HG03575 (cell line): ENCODE results near the gene NCOA5.

ENCODE experiments used
- ATAC-seq: cut with Tn5 transposase; IDR thresholded peaks from one replicate; pipeline ENCODE4 v1.9.1; 2021; ENCODE audit not compliant: unreplicated experiment, insufficient number of reproducible peaks, low FRiP score; ENCODE audit errors: extremely low read depth

Gene NCOA5

GRCh38 chr20:46071573-46071972 lies 18.2 kb downstream of the NCOA5 start:
- ATAC-seq: no peak

- no peak for ATAC-seq
These were observed 19.4 kb downstream of the NCOA5 start for GRCh38 chr20:46070215-46070900.

- ATAC-seq: no peak
These were observed 24.1 kb downstream of the NCOA5 start for GRCh38 chr20:46065691-46066090.

- no peak for ATAC-seq
These were observed 24.8 kb downstream of the NCOA5 start for GRCh38 chr20:46065006-46065405.

GRCh38 chr20:46063652-46064054 lies 26.1 kb downstream of the NCOA5 start:
- ATAC-seq: no peak

DNA sequence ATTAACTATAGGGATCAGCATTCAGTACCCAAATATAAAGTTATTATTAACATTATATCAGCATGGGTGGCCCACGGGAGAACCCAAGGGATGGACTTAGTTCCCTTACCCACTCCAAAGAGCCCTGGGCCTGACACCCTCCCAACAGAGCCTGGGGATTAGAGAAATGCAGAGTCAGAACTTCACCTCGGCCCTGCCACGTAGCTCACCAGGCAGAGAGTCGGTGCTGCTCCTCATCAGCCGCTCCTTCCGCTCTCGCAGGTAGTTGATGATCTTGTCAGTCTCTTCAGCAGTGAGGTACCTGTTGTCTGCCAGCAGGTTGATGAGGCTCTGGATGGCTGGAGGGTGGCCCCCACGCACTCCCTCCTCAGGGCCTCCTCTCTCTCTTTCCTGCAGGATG lies 26.6 kb downstream of the NCOA5 start:
- ATAC-seq: no peak

DNA sequence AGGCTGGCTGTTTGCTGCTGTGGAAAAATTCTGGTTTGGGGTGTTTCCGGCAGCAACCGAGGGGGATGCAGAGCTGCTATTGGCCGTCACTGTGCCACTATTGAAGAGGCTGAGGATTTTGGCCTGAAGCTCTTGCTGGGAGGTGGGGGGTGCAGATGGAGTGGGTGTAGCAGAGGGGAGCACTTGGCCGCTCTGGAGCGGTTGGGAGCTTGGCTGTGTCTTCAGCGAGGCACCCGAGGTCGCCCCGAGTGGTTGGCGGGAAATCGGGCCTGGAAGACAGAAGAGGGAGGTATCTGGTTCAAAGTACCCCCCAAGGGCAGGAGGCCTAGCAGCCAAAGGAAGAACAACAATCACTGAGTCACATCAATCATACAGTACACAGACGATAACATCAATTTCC lies 27.1 kb downstream of the NCOA5 start:
- ATAC-seq: no peak

DNA sequence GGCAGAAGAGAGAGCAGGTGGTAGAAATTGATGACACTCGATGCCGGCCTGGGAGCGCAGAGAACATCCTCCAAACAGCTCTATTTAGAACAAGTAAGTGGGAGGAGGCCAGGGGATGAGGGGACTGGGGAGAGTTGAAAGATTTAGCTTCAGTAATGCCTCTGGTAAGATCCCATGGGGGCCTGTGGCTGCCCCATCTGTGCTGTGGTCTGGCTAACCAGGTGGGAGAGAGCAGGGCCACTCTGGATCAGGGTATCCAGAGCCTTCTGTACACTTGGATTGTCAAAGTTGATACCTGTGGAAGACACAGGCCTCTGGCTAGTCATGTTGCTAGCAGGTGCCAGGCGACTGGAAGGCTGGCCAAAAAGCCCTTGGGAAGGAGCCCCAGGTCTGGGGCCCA lies 27.6 kb downstream of the NCOA5 start:
- no peak for ATAC-seq

GRCh38 chr20:46060975-46061374 lies 28.8 kb downstream of the NCOA5 start:
- no peak for ATAC-seq

DNA sequence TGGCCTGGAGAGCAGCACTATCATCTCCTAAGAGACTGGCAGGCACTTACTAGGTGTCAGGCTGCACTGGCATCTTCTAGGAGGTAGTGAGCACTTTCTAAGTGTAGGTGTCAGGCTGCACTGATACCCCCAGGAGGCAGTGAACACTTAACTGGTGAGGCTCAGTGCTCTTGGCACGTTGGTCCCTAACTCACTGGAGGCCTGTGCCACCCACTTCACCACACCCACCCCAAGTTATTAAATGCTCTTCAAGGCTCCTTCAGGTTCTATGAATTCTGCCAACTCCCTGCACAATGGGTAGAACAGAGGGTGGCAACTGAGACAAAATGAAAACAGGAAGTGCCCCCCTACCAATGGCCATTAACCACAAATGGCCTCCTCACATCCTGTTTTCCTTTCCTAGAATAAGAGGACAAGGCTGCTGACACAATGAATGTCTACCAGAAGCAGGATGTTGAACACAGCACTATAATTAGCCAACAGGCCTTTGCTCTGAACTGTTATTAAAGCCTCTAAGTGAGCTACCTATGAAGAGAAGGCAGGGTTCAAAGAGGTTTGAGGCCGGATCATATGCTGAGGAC lies 29.4 kb downstream of the NCOA5 start:
- no peak for ATAC-seq

DNA sequence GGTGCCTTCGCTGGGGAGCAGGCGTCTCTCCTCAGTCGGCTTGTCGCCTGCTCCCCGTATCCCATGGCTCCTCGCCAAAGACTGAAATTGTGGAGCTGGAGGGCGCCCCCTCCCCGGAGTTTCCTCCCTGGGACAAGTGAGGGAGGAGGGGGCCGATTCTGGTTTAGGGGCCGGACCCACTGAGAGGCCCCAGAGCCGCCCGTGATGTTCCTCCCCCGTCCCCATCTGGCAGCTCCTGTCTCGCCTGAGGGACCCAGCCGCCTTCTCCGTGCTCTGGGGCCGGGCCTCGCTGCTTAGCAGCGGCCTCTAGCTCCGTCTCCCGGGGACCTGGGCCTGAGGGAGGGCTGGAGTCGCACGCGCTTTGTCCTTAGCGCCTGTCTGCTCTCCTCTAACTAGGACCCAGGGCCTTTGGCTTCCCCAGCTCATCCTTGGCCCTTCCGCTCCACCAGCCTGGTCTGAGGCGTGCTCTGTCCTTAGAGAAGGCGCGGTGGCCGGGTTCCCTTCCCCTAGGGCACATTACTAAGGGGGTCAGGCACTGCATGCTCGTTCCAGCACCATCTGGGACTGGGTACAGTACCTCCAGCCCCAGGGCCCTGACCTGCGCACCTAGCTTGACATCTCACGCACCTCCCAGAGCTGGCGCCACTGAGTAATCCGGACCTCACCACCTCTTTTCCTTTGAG lies 31.0 kb downstream of the NCOA5 start:
- ATAC-seq: no peak

- ATAC-seq: no peak
These were observed 31.7 kb downstream of the NCOA5 start for GRCh38 chr20:46057856-46058598.

DNA sequence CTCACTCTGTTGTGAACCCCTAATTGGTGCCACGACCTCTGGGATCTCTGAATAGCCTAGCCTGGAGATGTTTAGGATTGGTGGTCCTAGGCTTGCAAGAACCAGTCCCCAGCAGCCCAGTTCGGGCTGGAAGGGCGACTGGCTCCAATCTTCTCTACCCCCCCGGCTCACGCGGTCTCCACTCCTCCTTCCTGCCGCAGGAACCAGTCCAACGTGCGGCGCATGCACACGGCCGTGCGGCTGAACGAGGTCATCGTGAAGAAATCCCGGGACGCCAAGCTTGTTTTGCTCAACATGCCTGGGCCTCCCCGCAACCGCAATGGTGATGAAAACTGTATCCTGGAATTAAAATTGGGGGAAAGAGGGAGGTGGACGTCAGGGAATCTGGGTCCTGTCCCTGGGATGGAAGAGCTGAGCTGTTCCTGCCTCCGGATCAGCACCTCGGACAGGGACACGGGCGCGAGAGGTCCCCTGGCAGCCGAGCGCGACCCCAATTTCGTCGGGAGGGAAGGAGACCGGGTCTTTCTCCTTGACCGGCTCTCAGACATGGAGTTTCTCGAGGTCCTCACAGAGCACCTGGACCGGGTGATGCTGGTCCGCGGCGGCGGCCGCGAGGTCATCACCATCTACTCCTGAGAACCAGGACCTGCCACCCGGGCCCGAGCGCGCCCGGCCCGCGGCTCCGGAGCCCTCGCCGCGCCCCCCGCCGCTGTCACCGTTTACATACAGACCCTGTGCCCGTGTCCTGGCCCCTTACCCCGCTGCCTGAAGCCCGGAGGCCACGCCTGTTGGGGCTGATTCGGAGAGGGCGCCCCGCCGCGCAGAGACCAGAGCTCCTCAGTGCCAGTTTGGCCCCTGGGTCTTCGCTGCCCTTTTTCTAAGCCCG lies 32.5 kb downstream of the NCOA5 start:
- no peak for ATAC-seq

GRCh38 chr20:46056027-46056833 lies 33.5 kb downstream of the NCOA5 start:
- no peak for ATAC-seq

- no peak for ATAC-seq
These were observed 34.5 kb downstream of the NCOA5 start for GRCh38 chr20:46055269-46055668.

- no peak for ATAC-seq
These were observed 35.2 kb downstream of the NCOA5 start for GRCh38 chr20:46054606-46055005.

- no peak for ATAC-seq
These were observed 36.3 kb downstream of the NCOA5 start for GRCh38 chr20:46053416-46053815.
